Glutamatergic neuron (in vitro differentiated cells): ENCODE data around the gene ZNF32. TPM values are rescaled to one million over a fixed set of nuclear protein-coding genes. Genes with fewer than 3 reads are reported as not detected.
"Not testable (repeated sequence)": the region's sequence is repeated elsewhere in the genome, so short reads cannot be mapped to it uniquely, and the experiment has no call there.

Experiments
- DNase-seq: peaks from one replicate; pipeline ENCODE4 v3.0.0; 2022
- H3K27ac Mint-ChIP-seq: one replicate; pipeline ENCODE4 v1.8.0; 2020; ENCODE audit warnings: mild to moderate bottlenecking, mixed read lengths, inconsistent platforms; ENCODE audit not compliant: unreplicated experiment
- H3K27me3 Mint-ChIP-seq: one replicate; pipeline ENCODE4 v1.8.0; 2020; ENCODE audit warnings: mild to moderate bottlenecking, moderate library complexity, mixed read lengths, inconsistent platforms; ENCODE audit not compliant: unreplicated experiment
- H3K36me3 Mint-ChIP-seq: one replicate; pipeline ENCODE4 v1.8.0; 2020; ENCODE audit warnings: mild to moderate bottlenecking, mixed read lengths, inconsistent platforms; ENCODE audit not compliant: unreplicated experiment
- H3K4me1 Mint-ChIP-seq: one replicate; pipeline ENCODE4 v1.8.0; 2020; ENCODE audit warnings: mild to moderate bottlenecking, low read depth, mixed read lengths, inconsistent platforms; ENCODE audit not compliant: unreplicated experiment
- H3K4me3 Mint-ChIP-seq: one replicate; pipeline ENCODE4 v1.8.0; 2020; ENCODE audit warnings: mild to moderate bottlenecking, mixed read lengths, inconsistent platforms; ENCODE audit not compliant: unreplicated experiment
- H3K9me3 Mint-ChIP-seq: one replicate; pipeline ENCODE4 v1.8.0; 2020; ENCODE audit warnings: mild to moderate bottlenecking, moderate library complexity, mixed read lengths, inconsistent platforms; ENCODE audit not compliant: unreplicated experiment
- CTCF ChIP-seq: fragments of 200-600 bp; sonication (generic); IDR thresholded peaks from one replicate; pipeline ENCODE4 v1.5.0; 2021; ENCODE audit not compliant: partially characterized antibody, unreplicated experiment
- total RNA-seq: library from RNA; stranded (reverse); fragmentation: NEBNext Ultra II Directional; extraction: Animal tissue kit (Norgen Biotek cat#: 25700); gene quantifications from one replicate; pipeline ENCODE4 v1.2.1, GENCODE V29; 2021; ENCODE audit not compliant: unreplicated experiment

Gene ZNF32
- total RNA-seq, 1 donor from 2014 or later = 32.1 TPM

GRCh38 chr10:43647576-43647975, 1.1 kb downstream of the ZNF32 start:
- DNase-seq = no peak
- Mint-ChIP-seq H3K27me3 (peaks cover 11% of the 10 kb centered on the region), H3K4me3 (peak overlapping the region; percentile 93), H3K27ac (no peak overlapping the region), H3K4me1 (peaks cover 2% of the 10 kb centered on the region), H3K36me3 (peaks cover 53% of the 10 kb centered on the region), H3K9me3 (peaks cover 25% of the 10 kb centered on the region)
- TF ChIP-seq CTCF = no peak

- Mint-ChIP-seq H3K36me3 (peaks cover 53% of the 10 kb centered on the region), H3K4me3 (no peak overlapping the region), H3K27ac (no peak overlapping the region), H3K9me3 (peaks cover 25% of the 10 kb centered on the region), H3K27me3 (peaks cover 11% of the 10 kb centered on the region), H3K4me1 (peaks cover 2% of the 10 kb centered on the region)
- no peak for DNase-seq
- TF ChIP-seq CTCF = no peak
Observed at GRCh38 chr10:43645866-43646265, 2.8 kb downstream of the ZNF32 start.

GRCh38 chr10:43644252-43644651, 4.4 kb downstream of the ZNF32 start:
- Mint-ChIP-seq H3K4me1 (no peaks in the 10 kb centered on the region), H3K27ac (no peak overlapping the region), H3K36me3 (peaks cover 49% of the 10 kb centered on the region), H3K4me3 (no peak overlapping the region), H3K9me3 (peaks cover 23% of the 10 kb centered on the region), H3K27me3 (peaks cover 9% of the 10 kb centered on the region)
- DNase-seq = no peak
- no peak for TF ChIP-seq CTCF

GRCh38 chr10:43640603-43641002, 8.1 kb downstream of the ZNF32 start:
- Mint-ChIP-seq H3K4me3 (no peak overlapping the region), H3K4me1 (no peaks in the 10 kb centered on the region), H3K36me3 (peaks cover 29% of the 10 kb centered on the region), H3K9me3 (peaks cover 12% of the 10 kb centered on the region), H3K27ac (no peak overlapping the region), H3K27me3 (no peaks in the 10 kb centered on the region)
- DNase-seq = no peak
- TF ChIP-seq CTCF = no peak

- not testable (repeated sequence) for H3K4me3 Mint-ChIP-seq, H3K4me1 Mint-ChIP-seq, H3K9me3 Mint-ChIP-seq, H3K27me3 Mint-ChIP-seq, H3K27ac Mint-ChIP-seq, DNase-seq, H3K36me3 Mint-ChIP-seq
Observed at GRCh38 chr10:43635816-43636215, 12.9 kb downstream of the ZNF32 start.

GRCh38 chr10:43628956-43629355, 19.7 kb downstream of the ZNF32 start:
- no peak overlapping the region for H3K4me3 Mint-ChIP-seq
- no peak for TF ChIP-seq CTCF
- no peaks in the 10 kb centered on the region for H3K9me3 Mint-ChIP-seq
- no peaks in the 10 kb centered on the region for H3K36me3 Mint-ChIP-seq
- DNase-seq = no peak
- no peaks in the 10 kb centered on the region for H3K27me3 Mint-ChIP-seq
- H3K27ac Mint-ChIP-seq = no peak overlapping the region
- no peaks in the 10 kb centered on the region for H3K4me1 Mint-ChIP-seq
